ENCODE measurements around the gene FRMD4A. TPM values are rescaled to one million over a fixed set of nuclear protein-coding genes. Genes with fewer than 3 reads are reported as not detected.

Gene FRMD4A
- total RNA-seq, 2 experiments from 2014 or later, result 3.1 to 3.7 TPM

DNA sequence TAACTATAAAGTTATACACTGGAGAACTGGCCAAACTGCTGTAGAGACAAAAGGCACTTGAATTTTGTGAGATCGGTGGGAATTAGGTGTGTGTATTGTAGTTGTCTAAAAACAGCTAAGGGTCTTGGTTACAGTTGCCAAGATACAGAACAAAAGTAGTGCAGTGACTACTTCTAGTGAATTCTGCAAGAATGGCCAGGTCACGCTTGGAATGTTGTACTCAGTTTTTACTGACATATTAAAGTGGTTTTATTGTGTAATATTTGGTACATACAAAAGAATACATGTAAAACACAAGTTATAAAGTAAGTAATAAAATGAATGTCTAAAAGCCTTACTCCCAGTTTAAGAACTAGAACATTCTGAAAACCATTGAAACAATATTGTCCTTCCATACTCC is 701.6 kb downstream of the FRMD4A start:
- Mint-ChIP-seq H3K36me3 (ENCODE audit: low read depth) (peaks cover 66% of the 10 kb centered on the region), H3K4me1 (ENCODE audit: low read depth) (no peaks in the 10 kb centered on the region), H3K4me3 (no peak overlapping the region), H3K27me3 (no peaks in the 10 kb centered on the region), H3K27ac (no peak overlapping the region), H3K9me3 (no peaks in the 10 kb centered on the region)
- TF ChIP-seq, protein P1, sequence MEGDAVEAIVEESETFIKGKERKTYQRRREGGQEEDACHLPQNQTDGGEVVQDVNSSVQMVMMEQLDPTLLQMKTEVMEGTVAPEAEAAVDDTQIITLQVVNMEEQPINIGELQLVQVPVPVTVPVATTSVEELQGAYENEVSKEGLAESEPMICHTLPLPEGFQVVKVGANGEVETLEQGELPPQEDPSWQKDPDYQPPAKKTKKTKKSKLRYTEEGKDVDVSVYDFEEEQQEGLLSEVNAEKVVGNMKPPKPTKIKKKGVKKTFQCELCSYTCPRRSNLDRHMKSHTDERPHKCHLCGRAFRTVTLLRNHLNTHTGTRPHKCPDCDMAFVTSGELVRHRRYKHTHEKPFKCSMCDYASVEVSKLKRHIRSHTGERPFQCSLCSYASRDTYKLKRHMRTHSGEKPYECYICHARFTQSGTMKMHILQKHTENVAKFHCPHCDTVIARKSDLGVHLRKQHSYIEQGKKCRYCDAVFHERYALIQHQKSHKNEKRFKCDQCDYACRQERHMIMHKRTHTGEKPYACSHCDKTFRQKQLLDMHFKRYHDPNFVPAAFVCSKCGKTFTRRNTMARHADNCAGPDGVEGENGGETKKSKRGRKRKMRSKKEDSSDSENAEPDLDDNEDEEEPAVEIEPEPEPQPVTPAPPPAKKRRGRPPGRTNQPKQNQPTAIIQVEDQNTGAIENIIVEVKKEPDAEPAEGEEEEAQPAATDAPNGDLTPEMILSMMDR (IDR thresholded peaks at IDR 0.05), result no peak
- no peaks in the 10 kb centered on the region for H3K4me1 ChIP-seq (ENCODE audit: insufficient read depth, low read length)
- H3K4me3 ChIP-seq (ENCODE audit: low read length), result no peak overlapping the region
- POLR2A ChIA-PET, result no interaction called here
- CTCF ChIA-PET, result no interaction called here
- H3K27me3 ChIP-seq (ENCODE audit: control insufficient read depth in 1 of 2, insufficient read depth in 2 of 2, low read length in 2 of 2), result no peaks in the 10 kb centered on the region
- peaks cover 37% of the 10 kb centered on the region for H3K36me3 ChIP-seq (ENCODE audit: insufficient read depth, low read length)
- intact Hi-C loops (cut with DNase I, micrococcal nuclease), result no loop called here
- no peak overlapping the region for H3K27ac ChIP-seq (ENCODE audit: low read depth in 1 of 2, low read length in 2 of 2)
- ATAC-seq (ENCODE audit: poor library complexity) (no peak), DNase-seq (no peak)
- no peaks in the 10 kb centered on the region for H3K9me3 ChIP-seq (ENCODE audit: control insufficient read depth in 1 of 2, insufficient read depth in 1 of 2, low read length in 2 of 2)

DNA sequence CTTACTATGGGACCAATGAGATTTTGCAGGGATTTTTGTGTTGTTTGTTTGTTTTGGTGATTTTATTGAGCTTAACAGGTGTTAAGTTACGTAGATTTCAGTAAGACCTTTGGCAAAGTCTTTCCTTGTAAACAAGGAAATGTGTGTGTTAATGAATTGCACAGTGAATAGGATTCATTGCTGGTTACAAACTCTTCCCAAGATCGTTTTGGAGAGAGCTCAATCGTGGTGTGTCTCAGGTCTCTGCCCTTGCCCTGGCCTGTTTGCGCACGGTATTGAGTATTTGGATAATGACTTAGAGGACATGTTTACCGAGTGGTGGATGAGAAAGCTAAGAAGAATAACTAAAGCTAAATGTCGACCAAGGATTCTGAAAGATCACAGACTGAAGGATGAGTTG is 702.1 kb downstream of the FRMD4A start:
- no peak overlapping the region for H3K4me3 Mint-ChIP-seq
- POLR2A ChIA-PET, result no interaction called here
- Histone ChIP-seq H3K27ac (ENCODE audit: low read depth in 1 of 2, low read length in 2 of 2) (no peak overlapping the region), H3K36me3 (ENCODE audit: insufficient read depth, low read length) (peaks cover 40% of the 10 kb centered on the region), H3K27me3 (ENCODE audit: control insufficient read depth in 1 of 2, insufficient read depth in 2 of 2, low read length in 2 of 2) (no peaks in the 10 kb centered on the region), H3K4me1 (ENCODE audit: insufficient read depth, low read length) (no peaks in the 10 kb centered on the region), H3K9me3 (ENCODE audit: control insufficient read depth in 1 of 2, insufficient read depth in 1 of 2, low read length in 2 of 2) (no peaks in the 10 kb centered on the region), H3K4me3 (ENCODE audit: low read length) (no peak overlapping the region)
- CTCF ChIA-PET, result no interaction called here
- no peaks in the 10 kb centered on the region for H3K27me3 Mint-ChIP-seq
- TF ChIP-seq, protein P1 (IDR thresholded peaks at IDR 0.05), result no peak
- no peaks in the 10 kb centered on the region for H3K4me1 Mint-ChIP-seq (ENCODE audit: low read depth)
- ATAC-seq (ENCODE audit: poor library complexity), result no peak
- intact Hi-C loops (cut with DNase I, micrococcal nuclease), result no loop called here
- no peak for DNase-seq
- H3K9me3 Mint-ChIP-seq, result no peaks in the 10 kb centered on the region
- no peak overlapping the region for H3K27ac Mint-ChIP-seq
- H3K36me3 Mint-ChIP-seq (ENCODE audit: low read depth), result peaks cover 64% of the 10 kb centered on the region

DNA sequence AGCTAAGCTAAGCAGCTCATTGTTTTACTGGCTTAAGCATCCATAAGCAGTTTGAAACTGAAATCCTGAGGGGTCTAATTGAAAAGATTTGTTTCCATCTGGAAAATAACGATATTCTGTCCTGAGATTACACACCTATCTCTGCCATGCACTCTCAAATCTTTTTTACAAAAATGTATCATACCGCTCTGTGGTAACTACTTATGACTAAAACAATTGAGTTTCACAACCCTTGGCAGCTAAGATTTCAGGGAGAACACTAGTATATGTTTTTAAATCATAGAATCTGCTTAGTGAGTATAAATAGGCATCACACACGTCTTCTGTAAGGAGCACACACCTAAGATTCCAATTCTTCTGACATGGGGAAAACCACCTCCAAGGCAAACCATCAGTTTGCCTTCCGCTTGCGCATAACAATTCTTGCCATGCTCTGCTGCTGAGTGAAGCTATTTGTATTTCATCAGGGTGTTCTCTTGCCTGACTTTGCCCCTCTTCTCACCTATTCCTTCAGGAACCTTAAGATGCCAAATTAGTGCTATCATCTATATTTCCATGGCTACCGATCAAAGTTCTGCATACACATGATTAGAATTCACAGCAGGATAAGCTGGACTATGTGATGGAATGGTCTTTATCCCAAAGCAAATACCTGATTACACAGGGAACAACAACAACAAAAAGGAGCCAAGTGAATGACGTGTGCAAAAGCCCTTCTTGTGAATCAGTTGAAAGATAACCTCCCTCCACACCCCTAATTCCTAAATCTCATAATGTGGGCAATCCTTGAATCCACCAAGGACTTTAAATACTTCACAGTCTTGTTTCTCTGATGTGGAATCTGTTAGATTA is 703.0 kb downstream of the FRMD4A start:
- TF ChIP-seq, protein P1 (IDR thresholded peaks at IDR 0.05), result no peak
- Mint-ChIP-seq H3K27ac (no peak overlapping the region), H3K9me3 (no peaks in the 10 kb centered on the region), H3K4me1 (ENCODE audit: low read depth) (no peaks in the 10 kb centered on the region), H3K4me3 (no peak overlapping the region), H3K27me3 (no peaks in the 10 kb centered on the region), H3K36me3 (ENCODE audit: low read depth) (peaks cover 60% of the 10 kb centered on the region)
- Histone ChIP-seq H3K27me3 (ENCODE audit: control insufficient read depth in 1 of 2, insufficient read depth in 2 of 2, low read length in 2 of 2) (no peaks in the 10 kb centered on the region), H3K36me3 (ENCODE audit: insufficient read depth, low read length) (peaks cover 36% of the 10 kb centered on the region), H3K4me1 (ENCODE audit: insufficient read depth, low read length) (no peaks in the 10 kb centered on the region), H3K27ac (ENCODE audit: low read depth in 1 of 2, low read length in 2 of 2) (no peak overlapping the region), H3K4me3 (ENCODE audit: low read length) (no peak overlapping the region), H3K9me3 (ENCODE audit: control insufficient read depth in 1 of 2, insufficient read depth in 1 of 2, low read length in 2 of 2) (no peaks in the 10 kb centered on the region)
- DNase-seq, result no peak
- intact Hi-C loops (cut with DNase I, micrococcal nuclease), result no loop called here
- ATAC-seq (ENCODE audit: poor library complexity), result no peak
- ChIA-PET CTCF (no interaction called here), POLR2A (no interaction called here)
